WTC11 (cell line): Measurements from ENCODE around the gene KIF24. TPM values are rescaled to one million over a fixed set of nuclear protein-coding genes. Genes with fewer than 3 reads are reported as not detected.
A peak's percentile ranks its signal among the peaks of the same experiment; 100 is the strongest.

Experiments used
- ATAC-seq: fragments of 200-7000 bp; cut with Tn5 transposase; 2 replicates; pipeline ENCODE4 v1.10.0; 2021; ENCODE audit warnings: mild to moderate bottlenecking, moderate library complexity
- CTCF ChIA-PET: fragments of 300-600 bp; sonication (Branson Sonifier 250); formaldehyde crosslinking; loops from one replicate; lab custom pipeline; 2021; ENCODE audit warnings: antibody characterized with exemption; lab: Charles Lee
- POLR2A ChIA-PET: fragments of 350-600 bp; sonication (Branson Sonifier 250); formaldehyde crosslinking; loops from one replicate; lab custom pipeline; 2021; ENCODE audit warnings: antibody characterized with exemption; lab: Charles Lee
- DNase-seq: peaks from one replicate; pipeline ENCODE4 v3.0.0; 2021; ENCODE audit warnings: low spot score
- H3K27ac Mint-ChIP-seq: 2 replicates; pipeline ENCODE4 v1.8.0; 2021; ENCODE audit warnings: mixed read lengths
- H3K27me3 Mint-ChIP-seq: 2 replicates; pipeline ENCODE4 v1.8.0; 2021; ENCODE audit warnings: low read depth, mild to moderate bottlenecking, moderate library complexity, mixed read lengths
- H3K36me3 Mint-ChIP-seq: 2 replicates; pipeline ENCODE4 v1.8.0; 2021; ENCODE audit warnings: mixed read lengths
- H3K4me1 Mint-ChIP-seq: 2 replicates; pipeline ENCODE4 v1.8.0; 2022; ENCODE audit warnings: mixed read lengths
- H3K4me3 Mint-ChIP-seq: 2 replicates; pipeline ENCODE4 v1.8.0; 2021; ENCODE audit warnings: mild to moderate bottlenecking, moderate library complexity, mixed read lengths
- H3K9me3 Mint-ChIP-seq: 2 replicates; pipeline ENCODE4 v1.8.0; 2021; ENCODE audit warnings: mixed read lengths
- ATF1 ChIP-seq: sonication (generic); formaldehyde crosslinking; IDR thresholded peaks from 2 replicates; pipeline ENCODE4 v1.8.1; 2023; ENCODE audit warnings: mild to moderate bottlenecking, moderate library complexity, missing genetic modification reagents
- E2F1 ChIP-seq: sonication (generic); formaldehyde crosslinking; IDR thresholded peaks from 2 replicates; pipeline ENCODE4 v1.8.0; 2022; ENCODE audit warnings: mild to moderate bottlenecking, missing genetic modification reagents
- GRHL2 ChIP-seq: fragments of 250-450 bp; sonication (Bioruptor Pico); IDR thresholded peaks from 2 replicates; pipeline ENCODE4 v1.8.0; 2022; ENCODE audit warnings: mild to moderate bottlenecking, moderate library complexity; ENCODE audit not compliant: insufficient replicate concordance, severe bottlenecking
- GTF2I ChIP-seq: fragments of 250-450 bp; sonication (Bioruptor Pico); conservative IDR thresholded peaks from 2 replicates; pipeline ENCODE4 v1.4.0; 2021; ENCODE audit warnings: mild to moderate bottlenecking
- JUN ChIP-seq: sonication (generic); formaldehyde crosslinking; IDR thresholded peaks from 2 replicates; pipeline ENCODE4 v1.8.0; 2023; ENCODE audit warnings: mild to moderate bottlenecking, missing genetic modification reagents
- MLX ChIP-seq: sonication (generic); formaldehyde crosslinking; IDR thresholded peaks from 2 replicates; pipeline ENCODE4 v1.8.1; 2023; ENCODE audit warnings: mild to moderate bottlenecking, missing genetic modification reagents, moderate library complexity
- PRDM15 ChIP-seq: sonication (generic); formaldehyde crosslinking; IDR thresholded peaks from 2 replicates; pipeline ENCODE4 v1.8.0; 2022; ENCODE audit warnings: missing genetic modification reagents
- RELA ChIP-seq: sonication (generic); formaldehyde crosslinking; IDR thresholded peaks from 2 replicates; pipeline ENCODE4 v1.8.1; 2022; ENCODE audit warnings: missing genetic modification reagents, mild to moderate bottlenecking, borderline replicate concordance
- USF1 ChIP-seq: sonication (generic); formaldehyde crosslinking; IDR thresholded peaks from 2 replicates; pipeline ENCODE4 v1.8.0; 2022; ENCODE audit warnings: mild to moderate bottlenecking, missing genetic modification reagents
- ZBTB43 ChIP-seq: sonication (generic); formaldehyde crosslinking; IDR thresholded peaks from 2 replicates; pipeline ENCODE4 v1.8.1; 2023; ENCODE audit warnings: mild to moderate bottlenecking, missing genetic modification reagents
- ZNF121 ChIP-seq: sonication (generic); formaldehyde crosslinking; IDR thresholded peaks from 2 replicates; pipeline ENCODE4 v1.8.0; 2023; ENCODE audit warnings: missing genetic modification reagents
- ZNF219 ChIP-seq: sonication (generic); formaldehyde crosslinking; IDR thresholded peaks from 2 replicates; pipeline ENCODE4 v1.8.0; 2023; ENCODE audit warnings: missing genetic modification reagents, mild to moderate bottlenecking, borderline replicate concordance
- ZNF512 ChIP-seq: sonication (generic); formaldehyde crosslinking; IDR thresholded peaks from 2 replicates; pipeline ENCODE4 v1.8.1; 2022; ENCODE audit warnings: missing genetic modification reagents, borderline replicate concordance
- ZNF532 ChIP-seq: fragments of 250-450 bp; sonication (Bioruptor Pico); IDR thresholded peaks from 2 replicates; pipeline ENCODE4 v1.9.0; 2021; ENCODE audit warnings: mild to moderate bottlenecking, borderline replicate concordance
- total RNA-seq: library from RNA; stranded (reverse); gene quantifications from 3 replicates; pipeline ENCODE4 v1.2.3, GENCODE V29; 2021

The KIF24 gene
- total RNA-seq, 1 experiment from 2014 or later = 4.5 TPM

- Mint-ChIP-seq H3K9me3 (no peaks in the 10 kb centered on the region), H3K27ac (peak overlapping the region; percentile 58), H3K27me3 (no peaks in the 10 kb centered on the region; the same call in 1 of the 2 replicates), H3K4me1 (peaks cover 54% of the 10 kb centered on the region), H3K4me3 (no peak overlapping the region), H3K36me3 (no peaks in the 10 kb centered on the region)
- ATAC-seq (no peak), DNase-seq (no peak)
- ChIA-PET POLR2A (interaction anchor here (0.6 kb wide), 1 partner anchor 43 kb away, joined by 5 read pairs; no protein-coding TSS in a partner anchor), CTCF (interaction anchor here (0.6 to 7.0 kb wide), 11 partner anchors 9 to 271 kb away, joined by 3 to 168 read pairs (median 3); partner anchors contain the start of genes ENHO, FAM219A and MYORG)
- no peak for TF ChIP-seq PRDM15 (CRISPR knock-in tag)
- TF ChIP-seq E2F1 = no peak
- TF ChIP-seq ZNF532 (CRISPR knock-in tag) = no peak
- no peak for TF ChIP-seq ZNF219
- no peak for TF ChIP-seq ZNF121 (CRISPR knock-in tag)
- no peak for TF ChIP-seq MLX (CRISPR knock-in tag)
- no peak for TF ChIP-seq ZNF512 (CRISPR knock-in tag)
- no peak for TF ChIP-seq USF1 (CRISPR knock-in tag)
- no peak for TF ChIP-seq GRHL2 (CRISPR knock-in tag)
- TF ChIP-seq JUN (CRISPR knock-in tag) = no peak
- no peak for TF ChIP-seq ATF1 (CRISPR knock-in tag)
- no peak for TF ChIP-seq RELA
- TF ChIP-seq ZBTB43 = no peak
- no peak for TF ChIP-seq GTF2I (CRISPR knock-in tag)
Observed at GRCh38 chr9:34332076-34332964, 3.3 kb upstream of the KIF24 start.
